Activated T-helper 2 cell treated with anti-CD3 and anti-CD28 coated beads, Interferon-gamma antibody, Interleukin-2, Interleukin-4, amounts not matched to agents 10 μg/mL and 5 μg/mL and 100 μg/mL, durations not matched to agents 14 hours and 24 hours and 36 hours (primary cell): ENCODE measurements around the gene MGAT5B. TPM values are rescaled to one million over a fixed set of nuclear protein-coding genes. Genes with fewer than 3 reads are reported as not detected.

ENCODE experiments used
- DNase-seq: peaks from one replicate; pipeline ENCODE4 v3.0.0; 2021; ENCODE audit warnings: low spot score
- H3K27ac Mint-ChIP-seq: one replicate; pipeline ENCODE4 v1.8.0; 2021; ENCODE audit warnings: mixed read lengths
- H3K27me3 Mint-ChIP-seq: one replicate; pipeline ENCODE4 v1.8.0; 2021; ENCODE audit warnings: low read depth, mixed read lengths
- H3K36me3 Mint-ChIP-seq: one replicate; pipeline ENCODE4 v1.8.0; 2021; ENCODE audit warnings: low read depth, mixed read lengths
- H3K4me1 Mint-ChIP-seq: one replicate; pipeline ENCODE4 v1.8.0; 2021; ENCODE audit warnings: low read depth, mixed read lengths
- H3K4me3 Mint-ChIP-seq: one replicate; pipeline ENCODE4 v1.8.0; 2021; ENCODE audit warnings: low read depth, mild to moderate bottlenecking, moderate library complexity, mixed read lengths
- H3K9me3 Mint-ChIP-seq: one replicate; pipeline ENCODE4 v1.8.0; 2021; ENCODE audit warnings: mixed read lengths
- intact Hi-C: fragments of 100-400 bp; cut with micrococcal nuclease; formaldehyde crosslinking; loops from one replicate; pipeline ENCODE4 v1.15.1; 2023
- total RNA-seq: library from RNA; stranded (reverse); gene quantifications from 2 replicates; pipeline ENCODE4 v1.2.3, GENCODE V29; 2022

Gene MGAT5B
- total RNA-seq, 1 donor from 2014 or later, result 0.55 TPM

GRCh38 chr17:76872874-76873221 is 4.6 kb downstream of the MGAT5B start:
- intact Hi-C loops, result no loop called here
- Mint-ChIP-seq H3K36me3 (no peaks in the 10 kb centered on the region), H3K4me1 (peaks cover 2% of the 10 kb centered on the region), H3K27ac (no peak overlapping the region), H3K4me3 (no peak overlapping the region), H3K27me3 (peaks cover 22% of the 10 kb centered on the region), H3K9me3 (peaks cover 18% of the 10 kb centered on the region)
- DNase-seq, result no peak

- no peak for DNase-seq
- H3K9me3 Mint-ChIP-seq, result peaks cover 18% of the 10 kb centered on the region
- no peaks in the 10 kb centered on the region for H3K36me3 Mint-ChIP-seq
- no peak overlapping the region for H3K27ac Mint-ChIP-seq
- peaks cover 1% of the 10 kb centered on the region for H3K4me1 Mint-ChIP-seq
- H3K4me3 Mint-ChIP-seq, result no peak overlapping the region
- peaks cover 21% of the 10 kb centered on the region for H3K27me3 Mint-ChIP-seq
- intact Hi-C loops, result no loop called here
Observed at GRCh38 chr17:76873856-76874255, 5.7 kb downstream of the MGAT5B start.

- Mint-ChIP-seq H3K36me3 (no peaks in the 10 kb centered on the region), H3K4me3 (no peak overlapping the region), H3K27me3 (peaks cover 4% of the 10 kb centered on the region), H3K27ac (no peak overlapping the region), H3K9me3 (peaks cover 18% of the 10 kb centered on the region), H3K4me1 (no peaks in the 10 kb centered on the region)
- intact Hi-C loops, result no loop called here
- DNase-seq, result no peak
Observed at GRCh38 chr17:76877437-76877836, 9.2 kb downstream of the MGAT5B start.

DNA sequence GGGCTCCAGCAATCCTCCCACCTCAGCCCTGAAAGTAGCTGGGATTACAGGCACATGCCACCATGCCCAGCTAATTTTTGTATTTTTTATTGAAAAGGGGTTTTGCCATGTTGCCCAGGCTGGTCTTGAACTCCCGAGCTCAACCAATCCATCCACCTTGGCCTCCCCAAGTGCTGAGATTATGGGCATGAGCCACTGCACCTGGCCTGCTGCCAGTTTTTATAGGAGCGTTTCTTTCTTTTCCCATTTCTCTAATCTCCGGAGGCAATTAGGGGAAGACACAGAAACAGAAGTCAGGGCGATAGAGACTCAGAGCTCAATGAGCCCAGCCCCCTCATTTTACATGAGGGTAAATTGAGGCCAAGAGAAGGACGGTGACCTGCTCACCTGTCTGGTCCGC is 10.4 kb downstream of the MGAT5B start:
- DNase-seq, result no peak
- Mint-ChIP-seq H3K4me3 (no peak overlapping the region), H3K36me3 (no peaks in the 10 kb centered on the region), H3K27me3 (no peaks in the 10 kb centered on the region), H3K27ac (no peak overlapping the region), H3K9me3 (peaks cover 18% of the 10 kb centered on the region), H3K4me1 (no peaks in the 10 kb centered on the region)
- intact Hi-C loops, result no loop called here

GRCh38 chr17:76879254-76879653 is 11.1 kb downstream of the MGAT5B start:
- Mint-ChIP-seq H3K4me1 (no peaks in the 10 kb centered on the region), H3K4me3 (no peak overlapping the region), H3K27me3 (no peaks in the 10 kb centered on the region), H3K27ac (no peak overlapping the region), H3K36me3 (no peaks in the 10 kb centered on the region), H3K9me3 (peaks cover 13% of the 10 kb centered on the region)
- DNase-seq, result no peak
- intact Hi-C loops, result no loop called here

DNA sequence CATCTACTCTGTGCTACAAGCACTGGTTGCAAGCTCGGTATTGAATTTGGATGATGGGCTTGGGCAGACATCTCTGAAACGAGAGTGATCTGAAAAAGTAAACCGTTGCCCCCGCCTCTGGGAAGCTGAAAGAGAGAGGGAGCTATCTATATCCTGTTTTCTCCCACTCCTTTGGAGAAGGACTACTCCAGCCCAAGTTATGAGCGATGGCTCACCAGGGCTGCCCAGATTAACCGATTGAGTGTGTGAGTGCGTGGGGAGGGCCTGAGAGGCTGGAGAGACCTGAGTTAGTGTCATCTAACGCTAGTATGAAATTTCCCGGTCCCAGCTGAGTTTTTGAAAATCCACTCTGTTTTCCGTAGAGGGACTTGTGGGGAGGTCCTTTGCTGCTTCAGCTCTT is 11.5 kb downstream of the MGAT5B start:
- Mint-ChIP-seq H3K27ac (no peak overlapping the region), H3K4me1 (no peaks in the 10 kb centered on the region), H3K4me3 (no peak overlapping the region), H3K9me3 (peaks cover 12% of the 10 kb centered on the region), H3K36me3 (no peaks in the 10 kb centered on the region), H3K27me3 (no peaks in the 10 kb centered on the region)
- no peak for DNase-seq
- intact Hi-C loops, result no loop called here

- Mint-ChIP-seq H3K9me3 (peaks cover 6% of the 10 kb centered on the region), H3K27ac (no peak overlapping the region), H3K36me3 (no peaks in the 10 kb centered on the region), H3K4me1 (no peaks in the 10 kb centered on the region), H3K27me3 (no peaks in the 10 kb centered on the region), H3K4me3 (no peak overlapping the region)
- intact Hi-C loops, result no loop called here
- DNase-seq, result no peak
Observed at GRCh38 chr17:76880268-76880667, 12.1 kb downstream of the MGAT5B start.

GRCh38 chr17:76880971-76881370 is 12.8 kb downstream of the MGAT5B start:
- H3K4me1 Mint-ChIP-seq, result no peaks in the 10 kb centered on the region
- H3K4me3 Mint-ChIP-seq, result no peak overlapping the region
- no peaks in the 10 kb centered on the region for H3K27me3 Mint-ChIP-seq
- intact Hi-C loops, result no loop called here
- no peaks in the 10 kb centered on the region for H3K9me3 Mint-ChIP-seq
- H3K27ac Mint-ChIP-seq, result no peak overlapping the region
- no peak for DNase-seq
- no peaks in the 10 kb centered on the region for H3K36me3 Mint-ChIP-seq

DNA sequence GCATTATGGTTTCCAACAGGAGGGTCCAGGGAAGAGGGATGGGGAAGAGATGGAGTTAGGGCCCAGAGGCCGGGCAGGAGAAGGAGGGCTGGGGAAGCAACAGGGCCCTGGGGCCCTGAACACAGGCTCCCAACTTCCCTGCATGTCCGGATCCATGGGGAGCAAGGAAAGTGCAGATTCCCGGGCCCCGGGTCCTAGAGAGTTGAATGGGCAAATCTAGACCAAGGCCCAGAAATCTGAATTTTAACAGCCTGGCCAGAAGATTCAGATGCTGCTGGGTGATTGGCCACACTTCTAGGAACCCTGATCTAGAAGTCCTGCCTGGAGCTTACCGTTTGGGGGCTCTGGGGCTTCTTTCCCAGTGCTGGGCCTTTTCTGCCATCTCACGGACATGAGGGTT is 13.2 kb downstream of the MGAT5B start:
- Mint-ChIP-seq H3K4me3 (no peak overlapping the region), H3K27me3 (no peaks in the 10 kb centered on the region), H3K36me3 (no peaks in the 10 kb centered on the region), H3K9me3 (no peaks in the 10 kb centered on the region), H3K4me1 (no peaks in the 10 kb centered on the region), H3K27ac (no peak overlapping the region)
- DNase-seq, result no peak
- intact Hi-C loops, result no loop called here

DNA sequence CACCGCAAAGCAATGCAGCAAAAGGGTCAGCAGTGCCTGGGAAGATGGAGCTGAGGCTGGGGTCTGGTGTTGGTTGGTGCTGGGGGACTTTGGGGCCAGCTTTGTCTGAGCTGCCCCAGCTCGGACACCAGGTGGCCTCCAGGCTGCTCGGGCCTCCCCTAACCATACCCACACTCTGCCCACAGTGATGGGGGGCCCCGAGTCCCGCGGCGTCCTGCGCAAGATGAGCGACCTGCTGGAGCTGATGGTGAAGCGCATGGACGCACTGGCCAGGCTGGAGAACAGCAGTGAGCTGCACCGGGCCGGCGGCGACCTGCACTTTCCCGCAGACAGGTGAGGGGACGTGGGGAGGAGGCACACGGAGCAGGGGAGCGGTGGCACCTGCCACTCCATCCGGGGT is 13.8 kb downstream of the MGAT5B start:
- H3K36me3 Mint-ChIP-seq, result no peaks in the 10 kb centered on the region
- intact Hi-C loops, result no loop called here
- no peaks in the 10 kb centered on the region for H3K27me3 Mint-ChIP-seq
- H3K27ac Mint-ChIP-seq, result no peak overlapping the region
- no peaks in the 10 kb centered on the region for H3K9me3 Mint-ChIP-seq
- no peaks in the 10 kb centered on the region for H3K4me1 Mint-ChIP-seq
- no peak overlapping the region for H3K4me3 Mint-ChIP-seq
- DNase-seq, result no peak

- no peak for DNase-seq
- H3K4me1 Mint-ChIP-seq, result no peaks in the 10 kb centered on the region
- intact Hi-C loops, result no loop called here
- no peaks in the 10 kb centered on the region for H3K36me3 Mint-ChIP-seq
- H3K27me3 Mint-ChIP-seq, result no peaks in the 10 kb centered on the region
- no peaks in the 10 kb centered on the region for H3K9me3 Mint-ChIP-seq
- no peak overlapping the region for H3K4me3 Mint-ChIP-seq
- H3K27ac Mint-ChIP-seq, result no peak overlapping the region
Observed at GRCh38 chr17:76883744-76884525, 15.7 kb downstream of the MGAT5B start.

GRCh38 chr17:76884995-76885893 is 17.0 kb downstream of the MGAT5B start:
- no peak overlapping the region for H3K27ac Mint-ChIP-seq
- no peak overlapping the region for H3K4me3 Mint-ChIP-seq
- H3K36me3 Mint-ChIP-seq, result no peaks in the 10 kb centered on the region
- no peaks in the 10 kb centered on the region for H3K27me3 Mint-ChIP-seq
- no peaks in the 10 kb centered on the region for H3K9me3 Mint-ChIP-seq
- intact Hi-C loops, result no loop called here
- H3K4me1 Mint-ChIP-seq, result no peaks in the 10 kb centered on the region
- DNase-seq, result no peak

- H3K9me3 Mint-ChIP-seq, result no peaks in the 10 kb centered on the region
- H3K27ac Mint-ChIP-seq, result no peak overlapping the region
- H3K36me3 Mint-ChIP-seq, result no peaks in the 10 kb centered on the region
- DNase-seq, result no peak
- H3K4me3 Mint-ChIP-seq, result no peak overlapping the region
- H3K27me3 Mint-ChIP-seq, result no peaks in the 10 kb centered on the region
- no peaks in the 10 kb centered on the region for H3K4me1 Mint-ChIP-seq
- intact Hi-C loops, result no loop called here
Observed at GRCh38 chr17:76885894-76886290, 17.7 kb downstream of the MGAT5B start.
